Measurements from ENCODE around the gene FAM114A1.

- TF ChIP-seq CTCF (IDR thresholded peaks at IDR 0.05; ENCODE audit: low read depth, low read length) = no peak
- TF ChIP-seq MAX (IDR thresholded peaks at IDR 0.05; ENCODE audit: low read depth, low read length) = no peak
- no peak for TF ChIP-seq POLR2A (IDR thresholded peaks at IDR 0.05; ENCODE audit: extremely low read depth, insufficient read length)
- TF ChIP-seq MYC (IDR thresholded peaks at IDR 0.05; ENCODE audit: low read depth, low read length) = no peak
Observed at GRCh38 chr4:38926896-38927295, 59.3 kb downstream of the FAM114A1 start.
